NOMO-1 treated with DMSO at 0.1 percent for 48 hours (cell line): ENCODE measurements around the gene MEA1.

Source experiments
- DNase-seq: peaks from one replicate; lab custom pipeline; 2025; ENCODE audit not compliant: unreplicated experiment; lab: John Stamatoyannopoulos, UW

MEA1 gene

GRCh38 chr6:43040542-43041257 is 27.0 kb upstream of the MEA1 start:
- no peak for DNase-seq

- DNase-seq, result no peak
Measured at GRCh38 chr6:43038727-43039126, 25.0 kb upstream of the MEA1 start.

DNA sequence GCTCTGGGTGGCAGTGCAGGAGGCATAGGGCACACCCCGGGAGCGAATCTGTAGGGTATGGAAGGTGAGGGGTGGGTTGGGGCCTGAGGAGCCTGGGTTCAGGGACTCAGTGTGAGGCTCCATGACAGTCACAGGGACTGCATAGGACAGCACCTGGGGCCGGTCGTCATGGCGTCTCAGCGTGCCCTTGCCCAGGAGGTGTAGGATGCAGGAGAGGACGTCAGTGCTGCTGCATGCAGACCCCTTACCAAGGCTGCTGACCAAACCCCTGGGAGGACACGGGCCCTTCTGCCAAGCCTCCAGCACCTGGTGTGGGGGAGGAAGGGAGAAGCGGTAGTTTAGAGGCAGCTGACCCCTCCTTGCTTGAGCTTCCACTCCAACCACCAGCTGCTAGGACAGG is 24.0 kb upstream of the MEA1 start:
- DNase-seq, result no peak

DNA sequence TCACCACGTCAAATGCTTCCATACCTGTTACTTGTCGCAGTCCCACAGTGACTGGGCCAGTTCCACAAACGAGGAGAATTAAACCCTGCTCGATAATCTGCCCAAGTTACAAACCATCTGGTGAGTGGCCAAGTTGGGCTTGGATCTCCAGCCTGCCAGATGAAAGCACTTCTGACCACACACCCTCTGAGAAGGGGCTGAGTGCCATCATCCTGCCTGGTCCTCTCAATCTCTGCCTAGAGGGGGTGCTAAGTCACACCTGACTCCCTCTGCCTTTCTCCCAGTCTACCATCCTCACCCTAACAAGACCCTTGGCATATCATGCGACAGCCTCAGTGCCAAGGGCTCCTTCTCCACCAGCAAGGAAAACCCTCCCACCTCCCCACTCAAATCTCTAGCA is 23.5 kb upstream of the MEA1 start:
- no peak for DNase-seq

GRCh38 chr6:43036712-43037111 is 23.0 kb upstream of the MEA1 start:
- no peak for DNase-seq

DNA sequence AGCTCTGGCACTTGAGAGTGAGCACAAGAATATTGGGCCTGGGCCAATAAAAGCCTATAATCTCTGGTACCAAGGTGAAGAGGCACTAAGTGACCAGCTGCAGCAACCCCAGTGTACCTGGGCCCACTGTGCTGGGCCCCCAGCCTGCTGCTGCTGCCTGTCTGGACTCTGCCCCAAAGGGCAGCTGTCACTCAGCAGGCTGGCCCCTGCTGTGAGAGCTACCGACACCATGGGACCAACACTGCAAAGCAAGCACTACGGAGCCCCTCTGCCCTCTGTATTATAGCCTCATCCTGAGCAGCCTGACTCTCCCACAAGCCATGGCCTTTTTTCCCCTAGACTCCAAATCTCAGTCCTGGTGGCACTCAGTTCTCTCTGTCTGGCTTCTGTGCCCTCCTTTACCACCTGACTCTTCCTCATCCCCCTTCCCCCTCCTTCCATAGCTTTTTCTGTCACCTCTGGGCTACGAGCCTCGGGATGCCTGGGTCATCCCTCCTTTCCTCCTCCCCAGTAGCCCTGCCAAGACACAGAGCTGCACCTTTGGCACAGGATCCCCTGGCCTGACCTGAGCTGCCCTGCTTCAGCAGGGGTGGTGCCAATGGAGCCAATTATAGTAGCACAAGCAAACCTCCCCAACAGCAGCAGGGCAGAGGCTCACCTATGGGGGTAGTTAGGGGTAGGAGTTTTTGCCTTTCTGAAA is 21.9 kb upstream of the MEA1 start:
- no peak for DNase-seq

GRCh38 chr6:43034190-43034525 is 20.4 kb upstream of the MEA1 start:
- DNase-seq, result no peak

DNA sequence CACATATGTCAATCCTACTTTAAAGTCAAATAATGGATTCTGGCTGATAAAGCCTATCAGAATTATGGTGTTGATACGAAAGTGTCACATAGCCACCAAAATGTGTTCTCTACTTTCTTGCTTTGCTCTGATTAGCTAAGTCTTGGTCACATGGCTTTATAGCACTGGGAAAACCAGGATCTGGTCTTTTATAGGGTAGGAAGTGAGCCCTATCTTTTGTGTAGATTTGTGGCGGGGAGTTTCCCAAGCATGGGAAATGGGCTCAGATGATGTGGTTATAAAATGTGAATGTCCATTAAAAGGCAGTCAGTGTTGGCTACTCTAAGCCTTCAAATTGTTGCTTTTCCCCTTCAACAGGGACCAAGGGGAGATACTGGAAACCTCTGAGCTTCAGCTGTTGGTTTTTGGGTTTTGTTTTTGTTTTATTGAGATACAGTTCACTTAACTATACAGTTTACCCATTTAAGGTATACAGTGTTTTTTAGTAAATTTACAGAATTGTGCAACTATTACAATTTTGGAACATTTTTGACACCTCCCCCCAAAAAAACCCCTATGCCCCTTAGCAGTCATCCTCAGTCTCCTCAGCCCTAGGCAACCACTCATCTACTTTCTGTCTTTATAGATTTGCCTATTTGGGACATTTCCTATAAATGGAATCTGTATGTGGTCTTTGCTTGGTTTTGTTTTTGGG is 19.9 kb upstream of the MEA1 start:
- DNase-seq, result no peak

- DNase-seq, result no peak
Measured at GRCh38 chr6:43032326-43032725, 18.6 kb upstream of the MEA1 start.

DNA sequence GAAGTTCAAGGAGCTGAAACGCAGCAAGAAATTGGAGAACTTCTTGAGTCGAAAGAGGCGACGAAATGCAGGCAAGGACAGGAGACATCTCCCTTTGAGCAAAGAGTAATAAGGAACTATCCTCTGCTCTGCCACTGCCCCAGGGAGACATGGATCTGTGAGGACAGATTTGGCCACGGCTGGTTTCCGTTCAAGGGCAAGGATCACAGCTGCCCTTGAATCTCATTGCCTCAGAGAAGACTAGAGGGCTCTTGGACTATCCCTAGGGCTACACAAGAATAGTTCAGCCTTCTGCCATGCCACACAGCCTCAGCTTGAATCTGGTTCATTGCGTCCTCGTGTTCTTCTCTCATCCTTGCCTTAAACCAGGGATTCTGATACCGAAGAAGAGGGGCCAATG is 15.4 kb upstream of the MEA1 start:
- DNase-seq, result no peak

- DNase-seq, result no peak
Measured at GRCh38 chr6:43026365-43026764, 12.6 kb upstream of the MEA1 start.

DNA sequence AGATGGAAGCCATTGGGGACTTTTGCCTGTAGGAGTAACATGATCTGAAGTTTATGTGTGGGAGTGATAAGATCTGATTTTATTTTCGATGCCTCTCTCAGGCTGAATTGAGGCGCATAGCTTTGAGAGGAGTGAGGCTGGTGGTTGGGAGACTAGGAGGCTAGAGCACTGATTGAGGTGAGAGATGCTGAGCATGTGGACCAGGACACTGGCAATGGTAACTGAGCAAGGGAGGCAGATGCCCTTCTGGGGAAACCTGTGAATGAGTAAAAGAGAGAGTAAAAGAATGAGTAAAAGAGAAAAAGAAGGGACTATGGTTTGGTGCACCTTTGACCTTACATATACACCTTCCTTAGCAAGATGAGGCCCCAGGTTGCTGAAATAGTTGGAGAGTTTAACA is 10.7 kb upstream of the MEA1 start:
- no peak for DNase-seq

GRCh38 chr6:43021270-43022047 is 7.7 kb upstream of the MEA1 start, which contains the start of gene RRP36:
RRP36 (plus strand) TSS chr6:43021623; CDS start chr6:43021655, 32 bp downstream.
- DNase-seq, result peak; percentile 69

DNA sequence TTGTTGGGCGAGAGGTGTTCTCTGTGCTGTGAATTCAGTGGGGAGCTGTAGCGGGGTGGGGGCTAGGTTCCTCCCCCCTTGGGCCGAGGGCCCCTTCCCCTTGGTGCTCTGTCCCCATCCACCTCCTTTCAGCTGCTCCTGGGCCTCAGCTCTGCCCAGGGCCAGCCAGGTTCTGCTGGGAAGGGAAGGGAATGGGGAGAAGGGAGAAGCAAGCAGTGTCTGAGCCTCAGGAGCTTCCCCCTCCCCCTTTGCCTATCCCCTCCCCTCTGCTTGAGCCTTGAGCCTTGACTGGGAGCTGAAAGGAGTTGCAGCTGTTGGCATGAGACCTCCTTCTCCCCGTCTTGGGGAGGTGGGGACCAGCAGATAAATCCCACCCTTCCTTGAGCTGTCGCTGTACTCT is 7.1 kb upstream of the MEA1 start:
- no peak for DNase-seq

- DNase-seq, result no peak
Measured at GRCh38 chr6:43020052-43020705, 6.4 kb upstream of the MEA1 start.

GRCh38 chr6:43019152-43019551 is 5.4 kb upstream of the MEA1 start:
- DNase-seq, result no peak

GRCh38 chr6:43016943-43017334 is 3.2 kb upstream of the MEA1 start:
- DNase-seq, result no peak

GRCh38 chr6:43016176-43016942 is 2.6 kb upstream of the MEA1 start:
- no peak for DNase-seq

GRCh38 chr6:43014434-43014909 is 726 bp upstream of the MEA1 start:
- DNase-seq, result no peak
